HCT116 (cell line): ENCODE data around the gene CDON. TPM values are rescaled to one million over a fixed set of nuclear protein-coding genes. Genes with fewer than 3 reads are reported as not detected.

Source experiments
- ATAC-seq: fragments of 200-7000 bp; cut with Tn5 transposase; 2 replicates; pipeline ENCODE4 v1.9.1; 2020; ENCODE audit warnings: mild to moderate bottlenecking, moderate library complexity
- BruUV-seq: library from RNA; stranded (reverse); fragments of 400-500 nt; replicated peaks from 2 replicates; lab custom pipeline; 2021; lab: Mats Ljungman, UMichigan
- CTCF ChIA-PET: fragments of 300-600 bp; sonication (Branson Sonifier 250); formaldehyde crosslinking; loops from one replicate; lab custom pipeline; 2021; ENCODE audit warnings: antibody characterized with exemption; lab: Charles Lee
- POLR2A ChIA-PET: fragments of 300-600, 350-600 bp; sonication (Branson Sonifier 250); formaldehyde crosslinking; loops from one replicate; lab custom pipeline; 2021; ENCODE audit warnings: antibody characterized with exemption; lab: Charles Lee
- RAD21 ChIA-PET, 2 experiments: fragments of 300-600 bp; sonication (Branson Sonifier 250); formaldehyde crosslinking; loops; one replicate each; lab custom pipeline; 2023; ENCODE audit warnings: low total read pairs in 2 of 2; ENCODE audit not compliant: uncharacterized antibody in 2 of 2, unreplicated experiment in 2 of 2, low non-redundant PET in 1 of 2; lab: Charles Lee
- DNase-seq: peaks from one replicate; pipeline ENCODE4 v3.0.0-alpha.2; 2010; ENCODE audit warnings: low read depth, low spot score
- H2AFZ ChIP-seq: fragments of 200-600 bp; shearing (Covaris generic), sonication (generic); 2 replicates; pipeline ENCODE4 v1.6.1; 2017; ENCODE audit warnings: low read depth, mixed run types, mixed read lengths, antibody characterized with exemption, low read length; ENCODE audit not compliant: poor library complexity, severe bottlenecking
- H3K27ac ChIP-seq: 2 replicates; pipeline ENCODE4 v1.5.1; 2012; ENCODE audit warnings: low read depth, low read length
- H3K27me3 ChIP-seq: fragments of 200-600 bp; sonication (generic); 2 replicates; pipeline ENCODE4 v1.6.1; 2016; ENCODE audit warnings: mixed run types, low read length, mixed read lengths; ENCODE audit not compliant: insufficient read depth
- H3K36me3 ChIP-seq, 2 experiments: fragments of 200-500 bp in 1 of 2; fragments of 200-600 bp in 1 of 2; sonication (Bioruptor generic) in 1 of 2; sonication (generic) in 1 of 2; 2 replicates each; pipeline versions ENCODE4 v1.5.1 to v1.6.1; 2014 to 2016; ENCODE audit warnings: low read length in 2 of 2, inconsistent platforms in 1 of 2, mixed read lengths in 1 of 2, mixed run types in 1 of 2; ENCODE audit not compliant: insufficient read depth in 2 of 2, control insufficient read depth in 1 of 2
- H3K4me1 ChIP-seq, 2 experiments: fragments of 200-600 bp in 1 of 2; sonication (generic) in 1 of 2; 2 replicates each; pipeline versions ENCODE4 v1.5.1 to v1.6.1; 2012 to 2017; ENCODE audit warnings: low read length in 2 of 2, inconsistent platforms in 1 of 2, mild to moderate bottlenecking in 1 of 2, mixed read lengths in 1 of 2, mixed run types in 1 of 2, moderate library complexity in 1 of 2; ENCODE audit not compliant: insufficient read depth in 2 of 2, control insufficient read depth in 1 of 2
- H3K4me2 ChIP-seq: fragments of 200-600 bp; sonication (generic); 2 replicates; pipeline ENCODE4 v1.6.1; 2017; ENCODE audit warnings: mixed run types, low read length, mixed read lengths
- H3K4me3 ChIP-seq, 2 experiments: fragments of 200-600 bp in 1 of 2; sonication (generic) in 1 of 2; replicated peaks in 1 of 2; 2 replicates each; pipeline ENCODE4 v1.5.1; 2011 to 2016; ENCODE audit warnings: low read length in 2 of 2, control low read depth in 1 of 2, low read depth in 1 of 2, mild to moderate bottlenecking in 1 of 2, mixed read lengths in 1 of 2, mixed run types in 1 of 2
- H3K79me2 ChIP-seq: fragments of 200-600 bp; sonication (generic); 2 replicates; pipeline ENCODE4 v1.6.1; 2017; ENCODE audit warnings: mild to moderate bottlenecking, mixed run types, low read length, moderate library complexity, mixed read lengths; ENCODE audit not compliant: insufficient read depth
- H3K9ac ChIP-seq: fragments of 200-600 bp; sonication (generic); 2 replicates; pipeline ENCODE4 v1.6.1; 2016; ENCODE audit warnings: low read length, mixed read lengths
- H3K9me2 ChIP-seq: fragments of 200-600 bp; sonication (generic), shearing (Covaris generic); 2 replicates; pipeline ENCODE4 v1.6.1; 2017; ENCODE audit warnings: mixed run types, mild to moderate bottlenecking, moderate library complexity; ENCODE audit not compliant: insufficient read depth
- H3K9me3 ChIP-seq, 2 experiments: fragments of 200-500 bp in 1 of 2; fragments of 200-600 bp in 1 of 2; sonication (Bioruptor generic) in 1 of 2; sonication (generic) in 1 of 2; 2 replicates each; pipeline ENCODE4 v1.6.1; 2014 to 2017; ENCODE audit warnings: low read length in 2 of 2, mixed read lengths in 2 of 2, inconsistent platforms in 1 of 2, low read depth in 1 of 2, mild to moderate bottlenecking in 1 of 2, mixed run types in 1 of 2, moderate library complexity in 1 of 2; ENCODE audit not compliant: control insufficient read depth in 1 of 2, insufficient read depth in 1 of 2
- H4K20me1 ChIP-seq: fragments of 200-600 bp; sonication (generic), shearing (Covaris generic); 2 replicates; pipeline ENCODE4 v1.6.1; 2017; ENCODE audit warnings: mixed run types, mild to moderate bottlenecking, moderate library complexity; ENCODE audit not compliant: insufficient read depth
- CBX3 ChIP-seq: IDR thresholded peaks from 2 replicates; pipeline ENCODE4 v1.6.1; 2012; ENCODE audit warnings: low read depth
- CEBPB ChIP-seq: IDR thresholded peaks from 2 replicates; pipeline ENCODE4 v1.6.1; 2012; ENCODE audit warnings: low read depth
- ELF1 ChIP-seq: IDR thresholded peaks from 2 replicates; pipeline ENCODE4 v1.6.1; 2012; ENCODE audit warnings: low read depth, borderline replicate concordance
- EZH2 ChIP-seq: fragments of 200-600 bp; sonication (generic); IDR thresholded peaks from 2 replicates; pipeline ENCODE4 v1.6.1; 2017; ENCODE audit warnings: antibody characterized with exemption, mixed run types
- EZH2phosphoT487 ChIP-seq: fragments of 200-600 bp; IDR thresholded peaks from 2 replicates; pipeline ENCODE4 v1.6.1; 2018; ENCODE audit warnings: antibody characterized with exemption, borderline replicate concordance
- FOSL1 ChIP-seq: IDR thresholded peaks from 2 replicates; pipeline ENCODE4 v1.6.1; 2012; ENCODE audit warnings: low read depth
- JUND ChIP-seq: IDR thresholded peaks from 2 replicates; pipeline ENCODE4 v1.6.1; 2012
- POLR2AphosphoS5 ChIP-seq: IDR thresholded peaks from 2 replicates; pipeline ENCODE4 v1.6.1; 2011; ENCODE audit warnings: mild to moderate bottlenecking, low read depth, low read length, moderate library complexity
- SIN3A ChIP-seq: IDR thresholded peaks from 2 replicates; pipeline ENCODE4 v1.6.1; 2012; ENCODE audit warnings: low read depth
- SP1 ChIP-seq: IDR thresholded peaks from 2 replicates; pipeline ENCODE4 v1.6.1; 2012; ENCODE audit warnings: low read depth
- SRF ChIP-seq: IDR thresholded peaks from 2 replicates; pipeline ENCODE4 v1.6.1; 2012; ENCODE audit warnings: low read depth
- TCF7L2 ChIP-seq: IDR thresholded peaks from 2 replicates; pipeline ENCODE4 v1.7.0; 2011; ENCODE audit warnings: borderline replicate concordance, inconsistent platforms; ENCODE audit not compliant: insufficient read depth, insufficient read length; ENCODE audit errors: extremely low read depth
- YY1 ChIP-seq: IDR thresholded peaks from 2 replicates; pipeline ENCODE4 v1.6.1; 2011; ENCODE audit warnings: low read length, low read depth, moderate library complexity, mild to moderate bottlenecking; ENCODE audit not compliant: insufficient replicate concordance; ENCODE audit errors: extremely low read depth
- ZFX ChIP-seq: fragments of 450-650 bp; IDR thresholded peaks from 2 replicates; pipeline ENCODE4 v1.6.1; 2017
- ZNF274 ChIP-seq: fragments of 200-500 bp; sonication (Bioruptor generic); IDR thresholded peaks from 2 replicates; pipeline ENCODE4 v1.6.1; 2014; ENCODE audit warnings: mild to moderate bottlenecking, low read depth, low read length, inconsistent platforms
- intact Hi-C: fragments of 100-400 bp; cut with micrococcal nuclease; formaldehyde crosslinking; loops from 2 replicates; pipeline ENCODE4 v1.10.0; 2022
- total RNA-seq: library from RNA; stranded (reverse); gene quantifications from one replicate; pipeline ENCODE4 v1.2.1, GENCODE V29; 2021; ENCODE audit not compliant: unreplicated experiment
- TF ChIP-seq, protein P1 (sequence below): IDR thresholded peaks from 2 replicates; pipeline ENCODE4 v1.6.1; 2012
- TF ChIP-seq, protein P2 (sequence below): IDR thresholded peaks from 2 replicates; pipeline ENCODE4 v1.6.1; 2012

CDON gene
- total RNA-seq, 1 experiment from 2014 or later: 16.9 TPM

DNA sequence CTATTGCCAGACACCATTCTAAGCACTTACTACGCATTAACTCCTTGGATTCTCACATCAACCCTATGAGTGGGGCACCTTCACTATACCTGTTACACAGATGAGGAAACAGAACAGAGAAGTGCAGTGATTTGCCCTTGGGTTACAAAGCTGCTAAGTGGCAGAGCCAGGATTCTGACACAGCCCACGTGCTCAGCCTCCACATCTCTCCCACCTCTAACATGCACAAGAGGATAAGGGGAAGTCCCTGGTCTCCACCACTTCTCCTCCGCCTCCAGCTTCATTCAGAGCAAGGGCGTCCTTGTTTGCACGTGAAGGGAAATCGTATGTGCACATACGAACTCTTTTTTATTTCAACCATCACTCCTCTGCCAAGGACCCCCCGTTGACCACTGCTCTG, 53.7 kb downstream of the CDON start:
- Histone ChIP-seq H3K27me3 (no peaks in the 10 kb centered on the region), H2AFZ (no peak overlapping the region), H3K9ac (no peak overlapping the region), H3K27ac (no peak overlapping the region), H3K4me3 (no peak overlapping the region), H3K4me2 (no peak overlapping the region), H3K36me3 (no peaks in the 10 kb centered on the region), H4K20me1 (no peaks in the 10 kb centered on the region), H3K79me2 (no peaks in the 10 kb centered on the region), H3K9me3 (no peaks in the 10 kb centered on the region), H3K9me2 (no peaks in the 10 kb centered on the region), H3K4me1 (peaks cover 10 to 13% of the 10 kb centered on the region in 2 experiments)
- ChIA-PET POLR2A (no interaction called here), RAD21 (no interaction called here), CTCF (no interaction called here)
- no peak for DNase-seq
- no peak for TF ChIP-seq POLR2AphosphoS5
- TF ChIP-seq, protein P1, sequence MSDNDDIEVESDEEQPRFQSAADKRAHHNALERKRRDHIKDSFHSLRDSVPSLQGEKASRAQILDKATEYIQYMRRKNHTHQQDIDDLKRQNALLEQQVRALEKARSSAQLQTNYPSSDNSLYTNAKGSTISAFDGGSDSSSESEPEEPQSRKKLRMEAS: no peak
- TF ChIP-seq, protein P2, sequence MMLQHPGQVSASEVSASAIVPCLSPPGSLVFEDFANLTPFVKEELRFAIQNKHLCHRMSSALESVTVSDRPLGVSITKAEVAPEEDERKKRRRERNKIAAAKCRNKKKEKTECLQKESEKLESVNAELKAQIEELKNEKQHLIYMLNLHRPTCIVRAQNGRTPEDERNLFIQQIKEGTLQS: no peak
- no peak for TF ChIP-seq EZH2
- TF ChIP-seq SP1: no peak
- no peak for TF ChIP-seq EZH2phosphoT487
- no peak for TF ChIP-seq ZNF274
- TF ChIP-seq ELF1: no peak
- no peak for TF ChIP-seq JUND
- no peak for TF ChIP-seq CBX3
- TF ChIP-seq SIN3A: no peak
- TF ChIP-seq SRF: no peak
- TF ChIP-seq FOSL1: no peak
- TF ChIP-seq CEBPB: no peak
- no peak for TF ChIP-seq TCF7L2
- no peak for TF ChIP-seq YY1
- TF ChIP-seq ZFX: no peak
- ATAC-seq: no peak
- no TSS peak for BruUV-seq
- intact Hi-C loops: no loop called here
